ENCODE data around the gene EDNRA.

EDNRA gene

GRCh38 chr4:147487616-147488015 lies 6.7 kb downstream of the EDNRA start:
- TF ChIP-seq CTCF (conservative IDR thresholded peaks at IDR 0.05; ENCODE audit: low read length), result no peak
- no peaks in the 10 kb centered on the region for H3K27me3 ChIP-seq (ENCODE audit: insufficient read depth, low read length, poor library complexity, severe bottlenecking)
- H3K4me1 ChIP-seq (ENCODE audit: insufficient read depth, low read length, poor library complexity, severe bottlenecking), result no peaks in the 10 kb centered on the region

GRCh38 chr4:147488556-147488955 lies 7.7 kb downstream of the EDNRA start:
- no peak overlapping the region for H3K4me3 ChIP-seq (ENCODE audit: low read length, poor library complexity, severe bottlenecking)
- H3K27me3 ChIP-seq (ENCODE audit: insufficient read depth, low read length, poor library complexity, severe bottlenecking), result no peaks in the 10 kb centered on the region
- no peaks in the 10 kb centered on the region for H3K4me1 ChIP-seq (ENCODE audit: insufficient read depth, low read length, poor library complexity, severe bottlenecking)
- no peak overlapping the region for H3K4me2 ChIP-seq (ENCODE audit: low read depth, low read length, poor library complexity, severe bottlenecking)
- no peaks in the 10 kb centered on the region for H3K79me2 ChIP-seq (ENCODE audit: insufficient read depth, low read length)
- no peaks in the 10 kb centered on the region for H3K36me3 ChIP-seq (ENCODE audit: insufficient read depth, low read length)
- no peak overlapping the region for H3K9ac ChIP-seq (ENCODE audit: low read depth, low read length, poor library complexity, severe bottlenecking)
- H3K9me2 ChIP-seq (replicated peaks; ENCODE audit: low read depth, low read length), result no peaks in the 10 kb centered on the region
- TF ChIP-seq CTCF (conservative IDR thresholded peaks at IDR 0.05; ENCODE audit: low read length), result no peak
- no peak for TF ChIP-seq EZH2phosphoT487 (IDR thresholded peaks at IDR 0.05; ENCODE audit: borderline replicate concordance)
- no peaks in the 10 kb centered on the region for H3F3A ChIP-seq (ENCODE audit: low read depth)
- H3K9me3 ChIP-seq (ENCODE audit: insufficient read depth, low read depth, low read length), result no peaks in the 10 kb centered on the region
- no peak overlapping the region for H2AFZ ChIP-seq (ENCODE audit: low read length)
- H4K20me1 ChIP-seq (ENCODE audit: insufficient read depth, low read length, poor library complexity, severe bottlenecking), result no peaks in the 10 kb centered on the region

More at GRCh38 chr4:147487616-147488015, 6.7 kb downstream of the EDNRA start:
- Histone ChIP-seq H4K20me1 (ENCODE audit: insufficient read depth, low read length, poor library complexity, severe bottlenecking) (no peaks in the 10 kb centered on the region), H3K9me2 (replicated peaks; ENCODE audit: low read depth, low read length) (no peaks in the 10 kb centered on the region), H3K36me3 (ENCODE audit: insufficient read depth, low read length) (no peaks in the 10 kb centered on the region), H3K79me2 (ENCODE audit: insufficient read depth, low read length) (no peaks in the 10 kb centered on the region), H2AFZ (ENCODE audit: low read length) (no peak overlapping the region), H3K4me2 (ENCODE audit: low read depth, low read length, poor library complexity, severe bottlenecking) (no peak overlapping the region), H3K9me3 (ENCODE audit: insufficient read depth, low read depth, low read length) (no peaks in the 10 kb centered on the region), H3K4me3 (ENCODE audit: low read length, poor library complexity, severe bottlenecking) (no peak overlapping the region), H3K9ac (ENCODE audit: low read depth, low read length, poor library complexity, severe bottlenecking) (no peak overlapping the region), H3F3A (ENCODE audit: low read depth) (no peaks in the 10 kb centered on the region)

GRCh38 chr4:147491086-147491485 lies 10.2 kb downstream of the EDNRA start:
- H3K9me3 ChIP-seq (ENCODE audit: insufficient read depth, low read depth, low read length), result no peaks in the 10 kb centered on the region
- H2AFZ ChIP-seq (ENCODE audit: low read length), result no peak overlapping the region
- H3F3A ChIP-seq (ENCODE audit: low read depth), result no peaks in the 10 kb centered on the region
- no peak for TF ChIP-seq EZH2phosphoT487 (IDR thresholded peaks at IDR 0.05; ENCODE audit: borderline replicate concordance)
- no peak for TF ChIP-seq CTCF (conservative IDR thresholded peaks at IDR 0.05; ENCODE audit: low read length)
- H3K4me3 ChIP-seq (ENCODE audit: low read length, poor library complexity, severe bottlenecking), result no peak overlapping the region
- H3K9me2 ChIP-seq (replicated peaks; ENCODE audit: low read depth, low read length), result no peaks in the 10 kb centered on the region
- no peaks in the 10 kb centered on the region for H3K79me2 ChIP-seq (ENCODE audit: insufficient read depth, low read length)
- no peak overlapping the region for H3K9ac ChIP-seq (ENCODE audit: low read depth, low read length, poor library complexity, severe bottlenecking)
- no peaks in the 10 kb centered on the region for H3K4me1 ChIP-seq (ENCODE audit: insufficient read depth, low read length, poor library complexity, severe bottlenecking)
- no peaks in the 10 kb centered on the region for H3K27me3 ChIP-seq (ENCODE audit: insufficient read depth, low read length, poor library complexity, severe bottlenecking)
- no peak overlapping the region for H3K4me2 ChIP-seq (ENCODE audit: low read depth, low read length, poor library complexity, severe bottlenecking)
- no peaks in the 10 kb centered on the region for H4K20me1 ChIP-seq (ENCODE audit: insufficient read depth, low read length, poor library complexity, severe bottlenecking)
- no peaks in the 10 kb centered on the region for H3K36me3 ChIP-seq (ENCODE audit: insufficient read depth, low read length)

Data from Loucy (cell line).